Measurements from ENCODE around the gene KCNB1.

KCNB1 gene

GRCh38 chr20:49469060-49469459, 13.4 kb downstream of the KCNB1 start:
- no peak for DNase-seq

GRCh38 chr20:49468412-49468811, 14.1 kb downstream of the KCNB1 start:
- DNase-seq: no peak

- DNase-seq: no peak
Observed at GRCh38 chr20:49466114-49466912, 16.2 kb downstream of the KCNB1 start.

- DNase-seq: no peak
Observed at GRCh38 chr20:49464556-49464955, 17.9 kb downstream of the KCNB1 start.

GRCh38 chr20:49462626-49463025, 19.8 kb downstream of the KCNB1 start:
- DNase-seq: no peak

- DNase-seq: no peak
Observed at GRCh38 chr20:49461894-49462620, 20.4 kb downstream of the KCNB1 start.

GRCh38 chr20:49460916-49461315, 21.6 kb downstream of the KCNB1 start:
- DNase-seq: no peak

GRCh38 chr20:49460131-49460530, 22.3 kb downstream of the KCNB1 start:
- no peak for DNase-seq

- no peak for DNase-seq
Observed at GRCh38 chr20:49459684-49460083, 22.8 kb downstream of the KCNB1 start.

GRCh38 chr20:49457444-49457843, 25.0 kb downstream of the KCNB1 start:
- no peak for DNase-seq

GRCh38 chr20:49456646-49457045, 25.8 kb downstream of the KCNB1 start:
- no peak for DNase-seq

GRCh38 chr20:49455691-49456090, 26.8 kb downstream of the KCNB1 start:
- no peak for DNase-seq

GRCh38 chr20:49452011-49452482, 30.4 kb downstream of the KCNB1 start:
- DNase-seq: no peak

- no peak for DNase-seq
Observed at GRCh38 chr20:49450281-49450721, 32.2 kb downstream of the KCNB1 start.

GRCh38 chr20:49448917-49449316, 33.6 kb downstream of the KCNB1 start:
- DNase-seq: no peak

- DNase-seq: peak; percentile 21
Observed at GRCh38 chr20:49447946-49448809, 34.3 kb downstream of the KCNB1 start.

GRCh38 chr20:49447364-49447763, 35.1 kb downstream of the KCNB1 start:
- DNase-seq: no peak

- DNase-seq: peak; percentile 54
Observed at GRCh38 chr20:49446808-49447207, 35.7 kb downstream of the KCNB1 start.

GRCh38 chr20:49446080-49446479, 36.4 kb downstream of the KCNB1 start:
- DNase-seq: no peak

GRCh38 chr20:49445176-49445575, 37.3 kb downstream of the KCNB1 start:
- no peak for DNase-seq

GRCh38 chr20:49444553-49444990, 37.9 kb downstream of the KCNB1 start:
- DNase-seq: no peak

GRCh38 chr20:49437057-49437456, 45.4 kb downstream of the KCNB1 start:
- no peak for DNase-seq

GRCh38 chr20:49435639-49436038, 46.8 kb downstream of the KCNB1 start:
- no peak for DNase-seq

Data from fibroblast of skin of abdomen (primary cell).